Stimulated activated CD8-positive, alpha-beta memory T cell treated with anti-CD3 and anti-CD28 coated beads, Interleukin-15, amount 100 ng/mL, for 48 hours (primary cell): Measurements from ENCODE around the gene SDK1.
A peak's percentile ranks its signal among the peaks of the same experiment; 100 is the strongest.

Source experiments
- DNase-seq, 2 donors: peaks; one replicate each; pipeline ENCODE4 v3.0.0-alpha.2; 2020; ENCODE audit warnings: low read depth in 2 of 2

The SDK1 gene

DNA sequence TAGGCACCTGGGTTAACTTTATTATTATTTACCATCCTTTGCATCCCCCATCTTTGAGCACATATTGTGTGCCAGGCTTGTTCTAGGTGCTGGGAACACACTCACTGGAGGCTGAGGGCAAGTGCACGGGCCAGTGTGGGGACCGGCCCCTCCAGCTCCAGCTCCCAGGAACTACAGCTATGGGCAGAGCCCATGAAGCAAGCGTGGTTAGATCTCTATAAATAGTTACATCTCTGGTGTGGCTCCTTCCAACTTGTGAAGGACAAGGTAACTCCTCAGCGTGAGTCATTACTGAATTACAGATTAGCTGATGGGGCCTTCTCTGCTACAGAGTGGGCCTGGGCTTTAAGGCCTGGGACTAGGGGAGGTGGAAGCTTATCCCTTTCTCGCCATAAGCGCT is 583.5 kb downstream of the SDK1 start:
- no peak for DNase-seq

GRCh38 chr7:3887096-3887690 is 586.1 kb downstream of the SDK1 start:
- DNase-seq: no peak

DNA sequence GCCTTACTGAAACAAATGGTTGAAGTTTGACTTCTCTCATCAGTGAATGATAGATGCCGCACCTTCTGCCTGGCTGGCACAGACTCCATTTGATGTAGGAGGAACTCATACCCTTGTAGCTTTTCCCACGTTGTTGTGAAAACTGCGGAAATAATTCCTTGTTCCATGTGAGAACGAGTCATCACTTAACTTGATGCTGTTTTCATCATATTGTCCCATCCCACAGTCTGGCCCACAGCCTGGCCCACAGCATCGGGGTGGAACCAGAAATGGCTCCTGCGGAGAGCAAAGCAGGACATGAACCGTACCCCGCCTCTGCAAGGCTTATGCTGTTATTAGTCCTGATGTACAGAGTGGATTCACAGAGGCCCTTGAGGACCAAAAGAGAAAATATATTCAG is 587.0 kb downstream of the SDK1 start:
- DNase-seq: no peak

DNA sequence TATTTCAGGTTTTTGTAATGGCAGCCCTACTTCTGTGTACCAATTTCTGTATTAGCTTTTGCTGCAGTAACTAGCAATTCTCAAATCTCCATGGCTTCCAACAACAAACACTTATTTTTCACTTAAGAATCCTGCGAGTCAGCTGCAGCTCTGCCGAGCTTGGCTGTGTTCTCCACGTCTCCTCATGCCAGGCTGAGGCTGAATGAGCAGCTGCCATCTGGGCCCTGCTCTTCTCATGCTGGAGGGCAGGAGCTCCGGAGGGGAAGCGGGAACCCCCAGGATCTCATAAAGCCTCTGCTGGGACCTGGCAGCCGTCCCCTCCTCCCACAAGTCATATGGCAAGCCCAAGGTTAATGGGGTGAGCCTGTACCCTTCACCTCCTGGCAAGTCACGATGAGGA is 591.1 kb downstream of the SDK1 start:
- no peak for DNase-seq

GRCh38 chr7:3892686-3893085 is 591.6 kb downstream of the SDK1 start:
- no peak for DNase-seq

DNA sequence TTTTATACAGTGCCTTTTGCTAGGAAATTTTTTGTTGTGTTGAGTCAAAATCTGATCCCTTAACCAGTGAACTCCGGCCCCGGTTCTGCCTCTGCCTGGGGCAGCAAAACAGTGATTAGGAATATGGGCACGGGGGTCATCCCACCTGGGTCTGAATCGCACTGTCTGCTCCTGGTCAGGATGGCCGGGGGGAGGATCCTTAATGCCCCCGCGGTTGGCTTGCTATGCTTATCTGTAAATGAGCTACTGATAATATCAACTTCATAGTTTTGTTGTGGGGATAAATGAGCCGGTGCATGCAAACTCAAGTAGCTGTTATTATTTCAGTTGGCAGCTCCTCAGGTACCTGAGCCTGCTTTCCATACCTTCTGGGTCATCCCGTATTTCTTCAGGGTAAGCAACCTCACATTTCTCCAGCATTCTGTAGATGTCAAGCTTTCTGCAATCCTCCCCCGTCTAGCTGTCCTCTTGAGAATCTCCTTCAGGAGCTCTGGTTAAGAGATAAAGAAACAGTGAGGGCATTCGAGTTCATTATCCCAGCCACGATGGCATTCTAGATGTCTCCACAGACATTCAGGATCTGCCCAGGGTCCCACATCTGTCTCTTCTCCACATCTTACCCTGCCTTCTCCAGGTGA is 592.2 kb downstream of the SDK1 start:
- DNase-seq: no peak

DNA sequence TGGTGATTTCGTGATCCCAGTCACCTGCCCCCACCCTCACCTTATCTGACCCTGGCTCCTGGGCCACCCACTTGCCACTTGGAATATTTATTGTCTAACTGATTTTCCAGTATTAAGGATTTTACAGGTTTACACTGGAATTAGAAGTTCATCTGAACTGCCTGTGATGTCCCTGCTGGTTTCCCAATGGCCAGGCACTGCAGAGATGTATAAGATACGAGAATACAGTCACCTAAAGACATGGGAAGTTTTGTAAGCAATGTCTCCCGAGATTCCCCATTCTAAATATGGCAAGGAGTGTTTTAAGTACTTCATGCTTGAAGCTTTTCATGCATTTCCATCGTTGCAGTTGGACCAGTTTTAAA is 592.7 kb downstream of the SDK1 start:
- no peak for DNase-seq

- no peak for DNase-seq
Observed at GRCh38 chr7:3895341-3896116, 594.5 kb downstream of the SDK1 start.

GRCh38 chr7:3896169-3896765 is 595.2 kb downstream of the SDK1 start:
- DNase-seq: no peak

DNA sequence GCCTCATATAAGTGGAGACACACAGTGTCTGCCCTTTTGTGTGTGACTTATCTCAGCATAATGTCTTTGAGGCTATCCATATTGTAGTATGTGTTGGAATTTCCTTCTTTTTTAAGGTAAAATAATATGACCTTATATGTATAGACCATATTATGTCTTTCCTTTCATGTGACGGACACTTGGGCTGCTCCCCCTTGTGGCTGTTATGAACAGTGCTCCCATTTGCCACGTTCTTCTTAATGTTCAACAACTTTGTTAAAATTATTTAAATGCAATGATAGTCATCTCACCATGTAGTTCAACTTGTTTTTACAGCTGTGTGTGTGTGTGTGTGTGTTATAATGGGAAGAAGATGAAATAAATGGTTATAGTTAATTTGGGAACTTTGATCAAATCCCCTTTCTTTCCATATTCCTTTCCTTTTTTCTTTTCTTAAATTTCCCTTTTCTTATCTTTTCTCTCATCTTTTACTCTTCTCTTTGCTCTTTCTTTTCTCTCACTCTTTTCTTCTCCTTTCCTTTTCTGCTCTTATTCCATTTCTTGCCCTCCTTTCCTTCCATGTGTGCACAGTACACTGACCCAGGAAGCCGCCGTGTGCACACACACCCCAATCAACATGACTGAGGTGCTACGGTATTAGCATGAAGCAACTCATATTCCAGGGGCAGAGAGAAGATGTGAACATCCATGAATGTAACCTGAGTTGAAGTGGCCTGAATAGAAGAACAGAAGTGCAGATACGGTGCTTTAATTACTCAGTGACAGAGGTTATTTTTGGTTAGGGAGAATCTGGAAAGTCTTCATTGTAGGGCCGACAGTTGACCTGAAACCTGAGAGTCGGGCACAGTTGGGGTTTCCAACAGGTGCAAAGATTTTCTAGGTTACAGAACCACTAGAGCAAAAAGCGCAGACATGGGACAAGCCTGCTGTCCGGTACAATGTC is 596.6 kb downstream of the SDK1 start:
- DNase-seq: peak in 1 of 2 donors; percentile 13

DNA sequence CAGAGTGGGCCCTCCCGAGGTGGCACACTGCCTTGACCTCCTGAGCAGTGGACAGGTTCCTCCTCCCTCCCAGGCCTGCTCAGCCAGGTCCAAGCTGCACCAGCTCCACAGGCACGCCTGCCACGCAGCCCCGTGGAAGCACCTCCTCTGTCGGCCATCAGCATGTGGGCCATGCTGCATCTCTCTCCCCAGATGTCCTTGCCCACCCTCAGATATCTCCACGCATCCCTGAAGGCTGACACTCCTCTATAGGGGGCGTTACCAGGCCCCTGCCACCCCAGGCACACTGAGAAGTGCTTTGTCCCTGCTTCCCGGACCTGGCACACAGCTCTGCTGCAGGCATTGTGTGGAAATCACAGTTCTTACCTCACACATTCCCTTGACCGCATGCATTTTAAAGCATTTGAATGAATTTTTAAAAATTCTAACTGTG is 598.5 kb downstream of the SDK1 start:
- no peak for DNase-seq

DNA sequence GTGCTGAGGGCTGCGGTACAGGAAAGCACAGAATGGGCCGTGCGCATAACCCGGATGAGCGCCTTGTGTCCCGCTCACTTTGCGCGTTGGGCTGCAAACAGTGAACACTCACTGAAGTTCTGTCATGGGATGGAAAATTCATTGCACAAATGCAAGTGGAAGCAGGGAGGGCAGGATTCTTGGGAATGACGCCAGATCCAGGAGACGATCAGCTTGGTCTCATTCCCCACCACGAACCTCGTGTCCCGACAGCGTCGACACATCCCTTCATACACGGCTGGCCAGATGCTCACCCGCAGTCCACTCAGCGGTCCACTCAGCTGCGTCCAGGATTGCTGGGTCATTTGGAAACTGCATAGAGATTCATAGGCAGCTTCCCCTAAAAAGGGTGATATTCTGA is 607.1 kb downstream of the SDK1 start:
- no peak for DNase-seq

DNA sequence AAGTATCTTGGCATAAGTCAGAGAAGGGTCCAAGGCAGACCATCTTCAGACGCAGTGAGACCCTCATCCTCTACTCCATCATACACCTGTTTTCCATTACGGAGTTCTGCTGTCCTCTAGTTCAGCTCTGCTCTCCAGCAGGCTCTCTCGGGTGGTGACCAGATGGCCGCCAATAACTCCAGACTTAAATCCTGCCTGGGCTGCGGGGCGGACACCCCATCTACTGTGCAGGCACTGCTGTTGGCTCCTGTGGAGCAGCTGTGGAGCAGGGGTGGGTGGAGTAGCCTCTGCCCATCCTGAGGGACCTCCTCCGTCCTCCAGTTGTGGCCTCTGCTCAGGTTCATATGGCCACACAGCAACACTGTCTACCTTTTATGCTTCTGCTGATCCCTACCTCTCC is 608.1 kb downstream of the SDK1 start:
- DNase-seq: no peak

GRCh38 chr7:3910054-3910453 is 609.0 kb downstream of the SDK1 start:
- no peak for DNase-seq

DNA sequence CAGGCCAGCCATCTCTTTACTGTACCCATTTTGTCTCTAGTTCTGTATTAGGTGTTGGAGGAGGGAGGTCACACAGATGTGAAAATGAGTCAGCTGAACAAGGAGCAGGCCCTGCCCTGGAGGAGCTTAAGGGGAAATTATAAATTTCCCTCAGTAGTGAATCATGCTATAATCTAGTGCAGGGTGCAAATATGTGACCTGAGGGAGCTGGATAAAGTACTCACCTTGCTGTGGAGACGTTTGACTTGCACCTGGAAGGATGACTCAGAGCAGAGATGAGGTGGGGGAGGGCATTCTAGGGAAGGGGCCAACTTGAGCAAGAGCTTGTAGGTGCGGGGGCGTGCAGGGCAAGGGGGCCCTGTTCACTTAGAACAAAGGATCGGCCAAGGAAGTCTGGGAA is 610.6 kb downstream of the SDK1 start:
- DNase-seq: no peak

DNA sequence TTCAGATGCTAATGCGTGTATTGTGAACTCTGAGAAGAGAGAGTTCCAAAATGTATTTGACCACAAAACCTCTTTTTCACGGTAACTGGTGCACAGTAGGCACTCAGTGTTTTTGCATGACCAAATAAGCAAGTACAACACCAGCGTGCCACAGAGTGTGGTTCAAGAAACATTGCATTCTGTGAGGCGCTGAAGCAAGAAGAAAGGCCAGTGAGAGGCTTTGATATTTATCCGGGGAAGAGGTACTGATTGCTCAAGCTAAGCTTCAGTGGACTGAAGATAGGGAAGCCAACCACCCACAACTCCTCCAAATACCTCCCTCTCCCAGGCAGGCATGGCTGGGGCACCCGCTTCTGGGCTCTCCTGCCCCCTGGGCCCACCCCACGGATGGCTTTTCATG is 611.2 kb downstream of the SDK1 start:
- no peak for DNase-seq

GRCh38 chr7:3914051-3914775 is 613.2 kb downstream of the SDK1 start:
- DNase-seq: no peak

GRCh38 chr7:3915337-3915878 is 614.4 kb downstream of the SDK1 start:
- no peak for DNase-seq

DNA sequence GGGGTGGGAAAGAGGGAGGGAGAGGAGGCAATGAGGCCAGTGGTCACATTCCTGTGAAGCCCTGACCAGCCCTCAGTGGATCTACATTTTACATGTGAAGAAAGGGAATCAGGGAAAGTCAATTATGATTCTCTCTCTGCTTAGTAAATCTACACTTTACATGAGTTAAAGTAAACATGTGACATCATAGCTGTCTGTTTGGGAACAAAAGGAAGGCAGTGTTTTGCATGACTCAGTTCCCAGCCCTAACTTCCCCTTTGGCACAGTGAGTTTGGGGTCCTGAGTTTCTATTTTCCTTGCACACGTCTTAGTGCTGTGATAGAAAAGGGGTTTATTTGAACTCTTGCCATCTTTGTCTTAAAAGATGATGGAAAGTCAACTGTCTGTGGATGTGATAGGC is 615.1 kb downstream of the SDK1 start:
- no peak for DNase-seq

- DNase-seq: no peak
Observed at GRCh38 chr7:3917436-3917835, 616.4 kb downstream of the SDK1 start.

DNA sequence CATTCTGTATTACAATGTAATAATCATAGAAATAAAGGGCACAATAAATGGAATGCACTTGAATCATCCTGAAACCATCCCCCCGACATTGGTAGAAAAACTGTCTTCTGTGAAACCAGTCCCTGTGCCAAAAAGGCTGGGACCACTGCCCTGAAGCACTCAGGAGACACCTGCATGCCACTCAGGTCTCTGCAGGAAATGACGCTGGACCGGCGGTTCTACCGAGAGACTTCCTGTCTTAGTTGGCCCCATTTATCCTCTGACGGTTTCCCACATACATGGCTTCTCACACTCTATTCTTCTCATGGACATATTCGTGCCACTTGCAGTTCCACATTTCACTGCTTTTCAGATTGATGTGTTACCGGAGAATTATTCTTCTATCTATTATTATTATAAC is 617.5 kb downstream of the SDK1 start:
- no peak for DNase-seq
